Ectodermal cell (in vitro differentiated cells): ENCODE measurements around the gene TMEM97.
"Not testable (repeated sequence)": the region's sequence is repeated elsewhere in the genome, so short reads cannot be mapped to it uniquely, and the experiment has no call there.

Experiments used
- H3K27ac ChIP-seq: 2 replicates; pipeline ENCODE4 v1.7.0; 2013; ENCODE audit warnings: mild to moderate bottlenecking, low read depth, low read length; ENCODE audit not compliant: insufficient read depth, poor library complexity, severe bottlenecking
- H3K27me3 ChIP-seq: 2 replicates; pipeline ENCODE4 v1.7.0; 2013; ENCODE audit warnings: mild to moderate bottlenecking, low read length; ENCODE audit not compliant: insufficient read depth, control insufficient read depth, poor library complexity, severe bottlenecking
- H3K36me3 ChIP-seq: one replicate; pipeline ENCODE4 v1.7.0; 2013; ENCODE audit warnings: low read length; ENCODE audit not compliant: control insufficient read depth, insufficient read depth
- H3K4me1 ChIP-seq: one replicate; pipeline ENCODE4 v1.7.0; 2013; ENCODE audit warnings: low read length; ENCODE audit not compliant: control insufficient read depth, insufficient read depth
- H3K4me3 ChIP-seq: 2 replicates; pipeline ENCODE4 v1.7.0; 2013; ENCODE audit warnings: low read depth, low read length, control low read depth; ENCODE audit not compliant: insufficient read depth
- H3K9me3 ChIP-seq: 2 replicates; pipeline ENCODE4 v1.7.0; 2013; ENCODE audit warnings: mild to moderate bottlenecking, low read length, moderate library complexity; ENCODE audit not compliant: control insufficient read depth
- WGBS, 2 experiments: methylation state at CpG; one replicate each; pipeline ENCODE4 v1.1.7; 2013; ENCODE audit warnings: missing lambda C conversion rate in 2 of 2; 5-methylcytosine and 5-hydroxymethylcytosine counted together

TMEM97 gene

GRCh38 chr17:28282596-28282995 lies 36.4 kb upstream of the TMEM97 start:
- Histone ChIP-seq H3K36me3 (no peaks in the 10 kb centered on the region), H3K27ac (no peak overlapping the region), H3K4me1 (no peaks in the 10 kb centered on the region), H3K27me3 (no peaks in the 10 kb centered on the region), H3K9me3 (no peaks in the 10 kb centered on the region), H3K4me3 (no peak overlapping the region)
- 78 to 85% methylated on average over 7 of the region's 7 CpGs for WGBS, 2 experiments

GRCh38 chr17:28285965-28286364 lies 33.0 kb upstream of the TMEM97 start:
- no peak overlapping the region for H3K27ac ChIP-seq
- 63 to 69% methylated on average over 2 of the region's 2 CpGs for WGBS, 2 experiments
- no peaks in the 10 kb centered on the region for H3K4me1 ChIP-seq
- no peaks in the 10 kb centered on the region for H3K36me3 ChIP-seq
- H3K9me3 ChIP-seq = no peaks in the 10 kb centered on the region
- no peak overlapping the region for H3K4me3 ChIP-seq
- no peaks in the 10 kb centered on the region for H3K27me3 ChIP-seq

GRCh38 chr17:28290703-28291102 lies 28.3 kb upstream of the TMEM97 start:
- Histone ChIP-seq H3K27me3 (no peaks in the 10 kb centered on the region), H3K9me3 (no peaks in the 10 kb centered on the region), H3K36me3 (no peaks in the 10 kb centered on the region), H3K27ac (no peak overlapping the region), H3K4me1 (no peaks in the 10 kb centered on the region), H3K4me3 (no peak overlapping the region)
- 83 to 92% methylated on average over 2 of the region's 2 CpGs for WGBS, 2 experiments

DNA sequence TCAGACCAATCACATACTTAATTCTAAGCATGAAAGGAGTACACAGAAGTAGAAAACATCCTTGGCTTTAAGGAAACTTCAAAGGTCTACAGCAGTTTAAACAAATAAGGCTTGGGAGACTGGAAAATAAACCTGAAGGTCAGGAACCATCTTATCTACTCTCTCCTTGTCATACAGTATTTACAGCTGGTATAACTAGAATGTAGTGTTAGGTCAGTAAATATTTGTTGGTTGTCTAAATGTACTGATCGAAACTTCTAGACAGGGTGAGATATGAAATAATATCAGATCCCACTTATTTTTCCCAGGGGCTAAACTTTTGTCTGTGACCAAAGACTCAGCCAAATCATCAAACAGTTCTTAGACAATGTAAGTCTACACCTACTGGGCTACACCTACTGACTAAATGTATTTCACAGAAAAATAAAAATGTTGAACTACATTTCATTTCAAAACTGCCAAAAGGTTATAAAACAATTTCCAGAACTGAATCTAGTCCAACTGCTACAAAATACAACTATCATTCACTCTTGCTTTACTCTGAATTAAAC lies 27.1 kb upstream of the TMEM97 start:
- H3K27me3 ChIP-seq = no peaks in the 10 kb centered on the region
- H3K4me3 ChIP-seq = no peak overlapping the region
- 91% methylated on average over 1 of the region's 1 CpG; no CpG with 5 or more reads in 1 of the 2 experiments for WGBS, 2 experiments

DNA sequence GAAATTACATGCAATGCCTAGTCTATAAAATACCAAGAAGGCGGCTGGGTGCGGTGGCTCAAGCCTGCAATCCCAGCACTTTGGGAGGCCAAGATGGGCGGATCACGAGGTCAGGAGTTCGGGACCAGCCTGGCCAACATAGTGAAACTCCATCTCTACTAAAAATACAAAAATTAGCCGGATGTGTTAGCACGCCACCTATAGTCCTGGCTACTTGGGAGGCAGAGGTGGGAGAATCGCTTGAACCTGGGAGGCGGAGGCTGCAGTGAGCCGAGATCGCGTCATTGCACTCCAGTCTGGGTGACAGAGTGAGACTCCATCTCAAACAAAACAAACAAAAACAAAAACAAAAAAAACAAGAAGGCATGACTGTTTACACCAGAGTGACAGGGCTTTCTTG lies 26.1 kb upstream of the TMEM97 start:
- H3K4me3 ChIP-seq, H3K27me3 ChIP-seq, H3K4me1 ChIP-seq, H3K9me3 ChIP-seq, H3K27ac ChIP-seq, H3K36me3 ChIP-seq: not testable (repeated sequence)
- WGBS, 2 experiments = 87 to 89% methylated on average over 12 of the region's 12 CpGs

More for the DNA sequence above, 27.1 kb upstream of the TMEM97 start:
- no peaks in the 10 kb centered on the region for H3K9me3 ChIP-seq
- no peaks in the 10 kb centered on the region for H3K36me3 ChIP-seq
- H3K4me1 ChIP-seq = no peaks in the 10 kb centered on the region
- no peak overlapping the region for H3K27ac ChIP-seq

- Histone ChIP-seq H3K9me3 (no peaks in the 10 kb centered on the region), H3K27me3 (no peaks in the 10 kb centered on the region), H3K36me3 (no peaks in the 10 kb centered on the region), H3K27ac (no peak overlapping the region), H3K4me3 (no peak overlapping the region), H3K4me1 (no peaks in the 10 kb centered on the region)
- WGBS, 2 experiments = 89 to 95% methylated on average over 6 of the region's 6 CpGs
Measured at GRCh38 chr17:28293994-28294393, 25.0 kb upstream of the TMEM97 start.

- Histone ChIP-seq H3K36me3 (no peaks in the 10 kb centered on the region), H3K4me3 (no peak overlapping the region), H3K27me3 (no peaks in the 10 kb centered on the region), H3K9me3 (no peaks in the 10 kb centered on the region), H3K4me1 (no peaks in the 10 kb centered on the region), H3K27ac (no peak overlapping the region)
- 87 to 90% methylated on average over 2 to 3 of the region's 3 CpGs for WGBS, 2 experiments
Measured at GRCh38 chr17:28295677-28296578, 23.1 kb upstream of the TMEM97 start.

DNA sequence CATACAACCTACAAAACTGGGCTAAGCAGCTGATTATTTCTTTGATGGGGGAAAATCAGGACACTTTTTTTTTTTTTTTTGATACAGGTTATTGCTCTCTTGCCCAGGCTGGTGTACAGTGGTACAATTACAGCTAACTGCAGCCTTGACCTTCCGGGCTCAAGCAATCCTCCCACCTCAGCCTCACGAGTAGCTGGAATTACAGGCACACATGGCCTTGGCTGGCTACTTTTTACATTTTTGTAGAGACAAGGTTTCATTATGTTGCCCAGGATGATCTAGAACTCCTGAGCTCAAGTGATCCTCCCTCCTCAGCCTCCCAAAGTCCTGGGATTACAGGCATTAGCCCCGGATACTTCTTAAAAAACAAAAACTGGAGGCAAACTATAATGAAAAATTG lies 20.6 kb upstream of the TMEM97 start:
- Histone ChIP-seq H3K9me3 (no peaks in the 10 kb centered on the region), H3K36me3 (no peaks in the 10 kb centered on the region), H3K27ac (no peak overlapping the region), H3K4me1 (no peaks in the 10 kb centered on the region), H3K27me3 (no peaks in the 10 kb centered on the region), H3K4me3 (no peak overlapping the region)
- 89 to 94% methylated on average over 2 to 3 of the region's 3 CpGs for WGBS, 2 experiments

DNA sequence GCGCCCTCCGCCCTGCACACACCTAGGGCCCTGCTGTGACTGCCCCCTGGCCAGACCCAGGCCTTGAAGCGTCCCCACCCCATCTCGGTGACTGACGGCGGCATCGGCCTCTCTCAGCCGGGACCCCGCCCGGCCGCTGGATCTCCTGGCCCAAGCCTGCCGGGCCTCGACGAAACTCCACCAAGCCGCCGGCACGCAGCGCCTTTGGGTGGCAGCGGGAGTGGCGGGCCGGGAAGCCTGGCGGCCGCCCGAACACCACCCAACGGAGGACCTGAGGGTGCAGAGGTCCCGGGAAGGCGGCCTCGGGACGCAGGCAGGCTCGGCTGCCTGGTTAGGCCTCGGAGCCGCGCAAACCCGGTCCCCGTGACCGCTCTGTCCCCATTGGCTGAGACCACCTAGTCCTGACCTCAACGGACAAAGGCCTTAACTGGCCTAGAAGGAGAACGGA lies 12.0 kb upstream of the TMEM97 start:
- Histone ChIP-seq H3K27me3 (no peaks in the 10 kb centered on the region), H3K36me3 (no peaks in the 10 kb centered on the region), H3K4me3 (no peak overlapping the region), H3K4me1 (no peaks in the 10 kb centered on the region), H3K9me3 (no peaks in the 10 kb centered on the region), H3K27ac (no peak overlapping the region)
- WGBS, 2 experiments = 94 to 95% methylated on average over 38 of the region's 38 CpGs

- no peak overlapping the region for H3K27ac ChIP-seq
- 84 to 85% methylated on average over 1 to 2 of the region's 2 CpGs for WGBS, 2 experiments
- H3K36me3 ChIP-seq = no peaks in the 10 kb centered on the region
- H3K9me3 ChIP-seq = no peaks in the 10 kb centered on the region
- peaks cover 13% of the 10 kb centered on the region for H3K4me1 ChIP-seq
- no peak overlapping the region for H3K4me3 ChIP-seq
- no peaks in the 10 kb centered on the region for H3K27me3 ChIP-seq
Measured at GRCh38 chr17:28313841-28314240, 5.2 kb upstream of the TMEM97 start.
